Pancreas (tissue), 10 donors: ENCODE results near the gene DLG2. TPM values are rescaled to one million over a fixed set of nuclear protein-coding genes. Genes with fewer than 3 reads are reported as not detected.

ENCODE experiments used
- ATAC-seq, 4 donors: fragments of 200-7000 bp; cut with Tn5 transposase; one replicate each; pipeline versions ENCODE4 v1.8.0 to v1.9.1; 2020; ENCODE audit warnings: mild to moderate bottlenecking in 4 of 4, moderate library complexity in 4 of 4
- DNase-seq, 6 donors: peaks; one replicate each; pipeline ENCODE4 v3.0.0-alpha.2; 2020
- FAIRE-seq: peaks from 2 replicates; lab custom pipeline; 2012; peaks lifted over from hg19 to GRCh38; lab: Jason Lieb, UNC
- H3K27ac ChIP-seq, 4 donors: fragments of 200-600 bp; sonication (generic); 1 replicate in 3 of 4; 2 replicates in 1 of 4; pipeline versions ENCODE4 v1.5.0 to v1.8.0; 2020
- H3K27me3 ChIP-seq, 4 donors: fragments of 200-600 bp; one replicate each; pipeline ENCODE4 v1.8.0; 2021
- H3K36me3 ChIP-seq, 3 donors: fragments of 200-600 bp; sonication (generic) in 1 of 3; one replicate each; pipeline versions ENCODE4 v1.5.0 to v1.8.0; 2020 to 2021
- H3K4me1 ChIP-seq, 3 donors: fragments of 200-600 bp; one replicate each; pipeline ENCODE4 v1.8.0; 2021
- H3K4me3 ChIP-seq, 4 donors: fragments of 200-600 bp; sonication (generic) in 2 of 4; one replicate each; pipeline versions ENCODE4 v1.5.0 to v1.8.0; 2020 to 2021
- H3K9me3 ChIP-seq, 4 donors: fragments of 200-600 bp; one replicate each; pipeline ENCODE4 v1.8.0; 2021
- WGBS, 2 donors: extraction: QIAGEN DNeasy Blood & Tissue Kit; methylation state at CpG; one replicate each; pipeline ENCODE4 v1.1.7; 2013; 5-methylcytosine and 5-hydroxymethylcytosine counted together
- intact Hi-C, 3 donors: fragments of 100-400 bp; cut with DNase I; formaldehyde crosslinking; loops; one replicate each; pipeline versions ENCODE4 v1.11.1 to v1.14.2; 2022
- polyA plus RNA-seq, 2 donors: library from polyadenylated mRNA; stranded (reverse); fragments of 200-250 nt; gene quantifications; one replicate each; pipeline ENCODE4 v1.2.3, GENCODE V29; 2013
- total RNA-seq, 6 donors: library from RNA; stranded (reverse); fragmentation: NEBNext Ultra II Directional in 4 of 6; extraction: Animal tissue kit (Norgen Biotek cat#: 25700) in 4 of 6; gene quantifications; one replicate each; pipeline versions ENCODE4 v1.2.1 to v1.2.4, GENCODE V29; 2021 to 2023
- TF ChIP-seq, protein P1 (sequence below), 4 donors: fragments of 200-600 bp; sonication (generic) in 3 of 4; IDR thresholded peaks; one replicate each; pipeline versions ENCODE4 v1.5.0 to v1.8.0; 2021; ENCODE audit warnings: antibody characterized with exemption in 4 of 4
- donor health status: healthy with polysubstance abuse.
- donor health status: DM: no; HTN: no; CAD: no; lungs with moderate emphysema.
- donor health status: DM: no; HTN: no; CAD: no.
- donor health status: control.
- donor health status: control.
- donor health status: Bipolar disorder and iron deficiency.
- donor health status: DM: yes; HTN: yes; CAD: no.
- donor health status: DM: no; HTN: no; CAD: no.
- donor health status: DM: no; HTN: no; CAD: no.
- donor health status: DM: yes; HTN: yes; CAD: no.

The DLG2 gene
- total and polyA plus RNA-seq, 8 donors = 1.2 to 5.4 (median 3.6) TPM

DNA sequence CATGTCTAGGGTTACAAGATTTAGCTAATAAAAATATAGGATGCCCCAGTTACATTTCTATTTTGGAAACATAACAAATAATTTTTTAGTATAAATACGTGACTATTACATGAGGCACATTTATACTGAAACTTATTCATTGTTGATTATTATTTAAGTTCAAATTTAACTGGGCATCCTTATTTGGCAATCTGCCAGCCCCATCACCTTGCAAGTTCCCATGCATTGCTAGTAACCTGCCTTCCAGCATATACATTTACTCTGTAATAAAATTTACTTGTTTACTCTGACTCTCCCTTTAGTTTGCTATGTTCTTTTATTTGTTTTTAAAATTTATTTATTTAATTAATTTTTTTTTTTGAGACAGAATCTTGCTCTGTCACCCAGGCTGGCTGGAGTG, 1686.1 kb downstream of the DLG2 start:
- Histone ChIP-seq H3K4me3 (no peak overlapping the region), H3K27ac (no peak overlapping the region), H3K9me3 (no peaks in the 10 kb centered on the region), H3K4me1 (no peaks in the 10 kb centered on the region), H3K36me3 (no peaks in the 10 kb centered on the region), H3K27me3 (no peaks in the 10 kb centered on the region)
- intact Hi-C loops = no loop called here
- FAIRE-seq (no peak), ATAC-seq (no peak), DNase-seq (no peak)
- TF ChIP-seq, protein P1, sequence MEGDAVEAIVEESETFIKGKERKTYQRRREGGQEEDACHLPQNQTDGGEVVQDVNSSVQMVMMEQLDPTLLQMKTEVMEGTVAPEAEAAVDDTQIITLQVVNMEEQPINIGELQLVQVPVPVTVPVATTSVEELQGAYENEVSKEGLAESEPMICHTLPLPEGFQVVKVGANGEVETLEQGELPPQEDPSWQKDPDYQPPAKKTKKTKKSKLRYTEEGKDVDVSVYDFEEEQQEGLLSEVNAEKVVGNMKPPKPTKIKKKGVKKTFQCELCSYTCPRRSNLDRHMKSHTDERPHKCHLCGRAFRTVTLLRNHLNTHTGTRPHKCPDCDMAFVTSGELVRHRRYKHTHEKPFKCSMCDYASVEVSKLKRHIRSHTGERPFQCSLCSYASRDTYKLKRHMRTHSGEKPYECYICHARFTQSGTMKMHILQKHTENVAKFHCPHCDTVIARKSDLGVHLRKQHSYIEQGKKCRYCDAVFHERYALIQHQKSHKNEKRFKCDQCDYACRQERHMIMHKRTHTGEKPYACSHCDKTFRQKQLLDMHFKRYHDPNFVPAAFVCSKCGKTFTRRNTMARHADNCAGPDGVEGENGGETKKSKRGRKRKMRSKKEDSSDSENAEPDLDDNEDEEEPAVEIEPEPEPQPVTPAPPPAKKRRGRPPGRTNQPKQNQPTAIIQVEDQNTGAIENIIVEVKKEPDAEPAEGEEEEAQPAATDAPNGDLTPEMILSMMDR (IDR thresholded peaks at IDR 0.05) = no peak
- 85 to 92% methylated on average over 1 of the region's 1 CpG for WGBS, 2 donors

DNA sequence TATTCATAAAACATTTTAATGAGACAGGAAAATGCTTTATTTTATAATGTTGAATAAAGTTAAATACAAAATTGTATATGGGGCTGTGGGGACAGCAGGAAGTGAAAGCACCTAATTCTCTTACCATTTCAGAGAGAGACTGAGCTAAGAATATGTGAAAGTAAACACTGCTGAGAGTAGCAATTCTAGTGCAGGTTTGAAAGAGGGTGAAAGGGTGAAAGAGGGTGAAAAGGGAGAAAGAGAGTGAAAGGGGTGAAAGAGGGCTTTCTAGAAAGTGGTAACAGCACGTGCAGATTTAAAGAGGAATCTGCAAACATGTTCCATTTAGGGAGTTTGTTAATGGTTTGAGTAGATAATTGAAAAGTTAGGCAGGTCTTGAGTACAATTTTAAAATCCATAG, 1689.0 kb downstream of the DLG2 start:
- intact Hi-C loops = no loop called here
- 30 to 38% methylated on average over 1 of the region's 1 CpG for WGBS, 2 donors
- TF ChIP-seq, protein P1 (IDR thresholded peaks at IDR 0.05) = no peak

GRCh38 chr11:83933008-83933407, 1694.1 kb downstream of the DLG2 start:
- ATAC-seq = no peak

More for the DNA sequence above, 1689.0 kb downstream of the DLG2 start:
- FAIRE-seq (no peak), ATAC-seq (no peak), DNase-seq (no peak)
- no peaks in the 10 kb centered on the region for H3K4me1 ChIP-seq
- H3K36me3 ChIP-seq = no peaks in the 10 kb centered on the region
- no peaks in the 10 kb centered on the region for H3K27me3 ChIP-seq
- no peaks in the 10 kb centered on the region for H3K9me3 ChIP-seq
- no peak overlapping the region for H3K4me3 ChIP-seq
- H3K27ac ChIP-seq = no peak overlapping the region

GRCh38 chr11:83927422-83927821, 1699.7 kb downstream of the DLG2 start:
- no peaks in the 10 kb centered on the region for H3K9me3 ChIP-seq
- intact Hi-C loops = no loop called here
- no peak overlapping the region for H3K27ac ChIP-seq
- TF ChIP-seq, protein P1 (IDR thresholded peaks at IDR 0.05) = no peak
- DNase-seq (no peak), ATAC-seq (no peak), FAIRE-seq (no peak)
- H3K36me3 ChIP-seq = no peaks in the 10 kb centered on the region
- 97 to 100% methylated on average over 1 of the region's 1 CpG for WGBS, 2 donors
- no peaks in the 10 kb centered on the region for H3K27me3 ChIP-seq
- H3K4me3 ChIP-seq = no peak overlapping the region
- H3K4me1 ChIP-seq = no peaks in the 10 kb centered on the region

More at GRCh38 chr11:83933008-83933407, 1694.1 kb downstream of the DLG2 start:
- intact Hi-C loops = no loop called here
- WGBS, 2 donors = 78 to 84% methylated on average over 3 of the region's 3 CpGs
- no peaks in the 10 kb centered on the region for H3K9me3 ChIP-seq
- FAIRE-seq (no peak), DNase-seq (no peak)
- H3K27ac ChIP-seq = no peak overlapping the region
- H3K36me3 ChIP-seq = no peaks in the 10 kb centered on the region
- no peaks in the 10 kb centered on the region for H3K27me3 ChIP-seq
- H3K4me1 ChIP-seq = no peaks in the 10 kb centered on the region
- H3K4me3 ChIP-seq = no peak overlapping the region
- TF ChIP-seq, protein P1 (IDR thresholded peaks at IDR 0.05) = no peak

DNA sequence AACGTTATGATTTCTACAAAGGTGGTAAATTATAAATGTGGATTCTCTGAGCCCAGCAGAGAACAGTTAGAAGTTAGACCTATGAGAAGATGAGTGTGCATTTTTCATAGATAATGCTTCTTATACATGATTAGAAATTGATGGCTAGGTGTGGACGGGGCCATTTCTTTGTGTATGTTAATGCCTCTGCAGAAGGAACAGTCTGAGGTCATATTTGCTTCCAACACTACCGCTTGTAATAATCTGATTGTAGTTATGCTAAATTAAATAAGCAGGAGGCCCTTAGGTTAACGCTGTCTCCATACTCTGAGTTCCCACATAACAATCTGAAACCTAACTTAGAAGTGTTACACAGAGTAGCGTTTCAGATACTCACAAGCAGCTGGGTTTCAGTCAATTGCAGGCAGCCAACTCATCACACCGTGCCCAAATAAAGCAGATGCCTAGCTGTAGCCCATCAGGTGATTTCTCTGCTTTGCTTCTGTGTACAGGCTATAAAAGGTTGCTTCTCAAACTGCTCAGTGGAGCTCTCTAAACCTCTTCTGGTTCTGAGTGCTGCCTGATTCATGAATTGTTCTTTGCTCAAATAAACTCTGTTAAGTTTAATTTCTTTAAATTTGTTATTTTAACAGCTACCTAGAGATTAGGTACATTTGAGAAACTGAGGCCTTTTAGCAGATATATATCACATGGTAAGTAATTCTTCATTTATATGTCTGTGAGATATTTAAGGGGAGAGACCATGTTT, 1702.2 kb downstream of the DLG2 start:
- Histone ChIP-seq H3K4me3 (no peak overlapping the region), H3K27ac (no peak overlapping the region), H3K36me3 (no peaks in the 10 kb centered on the region), H3K4me1 (no peaks in the 10 kb centered on the region), H3K9me3 (no peaks in the 10 kb centered on the region), H3K27me3 (no peaks in the 10 kb centered on the region)
- WGBS, 2 donors = 71 to 90% methylated on average over 6 of the region's 6 CpGs
- FAIRE-seq (no peak), DNase-seq (no peak), ATAC-seq (no peak)
- intact Hi-C loops = no loop called here
- TF ChIP-seq, protein P1 (IDR thresholded peaks at IDR 0.05) = no peak
